GM20431 (cell line): ENCODE data around the gene ABCG2.
"Not testable (repeated sequence)": the region's sequence is repeated elsewhere in the genome, so short reads cannot be mapped to it uniquely, and the experiment has no call there.

ENCODE experiments used
- in situ Hi-C: fragments of 300-500 bp; cut with MseI, MboI; formaldehyde crosslinking; loops from one replicate; pipeline ENCODE4 v1.15.0; 2020; ENCODE audit warnings: low sequenced_read_pairs; ENCODE audit not compliant: unreplicated experiment

The ABCG2 gene

DNA sequence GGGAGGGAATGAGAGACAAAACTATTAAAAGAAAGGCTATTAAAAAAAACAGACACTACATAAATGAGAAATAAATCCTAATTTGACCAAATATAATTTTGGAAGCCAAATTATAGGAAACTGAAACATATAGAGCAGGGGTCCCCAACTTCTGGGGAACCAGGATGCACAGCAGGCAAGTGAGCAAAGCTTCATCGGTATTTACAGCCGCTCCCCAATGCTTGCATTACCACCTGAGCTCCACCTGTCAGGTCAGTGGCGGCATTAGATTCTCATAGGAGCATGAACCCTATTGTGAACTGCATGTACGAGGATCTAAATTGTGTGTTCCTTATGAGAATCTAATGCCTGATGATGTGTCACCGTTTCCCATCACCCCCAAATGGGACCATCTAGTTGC, 28.4 kb downstream of the ABCG2 start:
- in situ Hi-C loops = no loop called here

DNA sequence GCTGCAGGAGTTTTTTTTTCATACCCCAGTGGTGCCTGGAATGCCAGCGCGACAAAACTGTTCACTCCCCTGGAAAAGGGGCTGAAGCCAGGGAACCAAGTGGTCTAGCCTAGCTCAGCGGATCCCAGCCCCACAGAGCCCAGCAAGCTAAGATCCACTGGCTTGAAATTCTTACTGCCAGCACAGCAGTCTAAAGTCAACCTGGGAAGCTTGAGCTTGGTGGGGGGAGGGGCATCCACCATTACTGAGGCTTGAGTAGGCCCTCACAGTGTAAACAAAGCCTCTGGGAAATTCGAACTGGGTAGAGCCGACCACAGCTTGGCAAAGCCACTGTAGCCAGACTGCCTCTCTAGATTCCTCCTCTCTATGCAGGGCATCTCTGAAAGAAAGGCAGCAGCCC, 36.2 kb downstream of the ABCG2 start:
- in situ Hi-C loops = not testable (repeated sequence)

DNA sequence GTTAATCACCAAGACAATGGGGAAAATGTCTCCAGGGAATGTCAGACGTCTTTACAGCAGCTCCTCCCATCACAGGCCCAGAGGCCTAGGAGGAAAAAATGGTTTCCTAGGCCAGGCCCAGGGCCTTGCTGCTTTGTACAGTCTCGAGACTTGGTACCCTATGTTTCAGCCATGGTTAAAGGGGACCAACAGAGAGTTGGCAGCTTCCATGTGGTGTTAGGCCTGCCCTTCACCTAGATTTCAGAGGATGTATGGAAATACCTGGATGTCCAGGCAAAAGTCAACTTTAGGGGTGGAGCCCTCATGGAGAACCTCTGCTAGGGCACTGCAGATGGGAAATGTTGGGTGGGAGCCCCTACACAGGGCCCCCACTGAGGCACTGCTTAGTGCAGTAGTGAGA, 38.5 kb downstream of the ABCG2 start:
- in situ Hi-C loops = no loop called here

DNA sequence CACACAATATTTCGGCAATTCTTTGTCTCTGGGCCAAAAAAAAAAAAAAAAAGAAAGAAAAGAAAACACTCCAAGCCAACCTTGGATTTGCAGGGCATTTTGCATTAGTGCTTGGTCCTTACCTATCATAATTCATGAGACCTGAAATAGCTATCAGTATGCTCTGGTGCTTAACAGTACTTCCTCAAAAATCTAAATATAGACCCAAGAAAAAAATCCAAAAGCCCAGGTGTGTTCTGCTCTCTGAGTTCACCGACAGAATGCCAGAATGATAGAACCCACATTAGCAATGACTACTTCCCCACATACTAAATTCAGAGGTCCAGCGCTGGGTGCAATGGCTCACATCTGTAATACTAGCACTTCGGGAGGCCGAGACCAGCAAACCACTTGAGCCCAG, 42.9 kb downstream of the ABCG2 start:
- in situ Hi-C loops = no loop called here

DNA sequence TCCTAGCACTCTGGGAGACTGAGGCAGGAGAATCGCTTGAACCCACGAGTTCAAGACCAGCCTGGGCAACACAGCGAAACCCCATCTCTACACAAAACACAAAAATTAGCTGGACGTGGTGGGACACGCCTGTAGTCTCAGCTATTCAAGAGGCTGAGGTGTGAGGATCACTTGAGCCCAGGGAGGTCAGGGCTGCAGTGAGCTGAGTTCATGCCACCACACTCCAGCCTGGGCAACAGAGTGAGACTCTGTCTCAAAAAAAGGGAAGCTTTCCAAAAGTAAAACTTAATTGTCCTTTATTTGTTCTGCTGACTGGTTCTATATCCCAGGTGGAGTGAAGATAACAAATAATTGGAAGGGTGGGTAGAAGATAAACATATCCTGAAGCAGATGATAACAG, 45.6 kb downstream of the ABCG2 start:
- in situ Hi-C loops = no loop called here

DNA sequence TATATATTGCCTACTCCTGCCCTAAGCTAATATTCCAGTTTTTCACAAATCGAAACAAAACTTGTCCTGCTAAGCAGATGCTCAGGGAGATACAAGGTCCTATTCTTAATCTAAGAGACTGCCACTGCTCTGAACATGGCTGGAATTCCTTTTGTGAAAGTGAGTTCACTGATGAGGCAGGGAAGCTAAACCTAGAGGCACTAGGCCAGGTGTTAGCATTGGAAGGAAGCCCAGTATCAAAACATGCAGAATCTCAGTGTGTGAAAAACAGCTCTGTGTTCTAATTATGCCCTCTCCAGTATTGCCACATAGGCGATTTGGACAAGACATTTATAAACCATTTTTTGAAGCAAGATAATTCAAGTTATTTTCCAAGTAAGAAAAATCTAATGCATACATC, 47.6 kb downstream of the ABCG2 start:
- in situ Hi-C loops = no loop called here

DNA sequence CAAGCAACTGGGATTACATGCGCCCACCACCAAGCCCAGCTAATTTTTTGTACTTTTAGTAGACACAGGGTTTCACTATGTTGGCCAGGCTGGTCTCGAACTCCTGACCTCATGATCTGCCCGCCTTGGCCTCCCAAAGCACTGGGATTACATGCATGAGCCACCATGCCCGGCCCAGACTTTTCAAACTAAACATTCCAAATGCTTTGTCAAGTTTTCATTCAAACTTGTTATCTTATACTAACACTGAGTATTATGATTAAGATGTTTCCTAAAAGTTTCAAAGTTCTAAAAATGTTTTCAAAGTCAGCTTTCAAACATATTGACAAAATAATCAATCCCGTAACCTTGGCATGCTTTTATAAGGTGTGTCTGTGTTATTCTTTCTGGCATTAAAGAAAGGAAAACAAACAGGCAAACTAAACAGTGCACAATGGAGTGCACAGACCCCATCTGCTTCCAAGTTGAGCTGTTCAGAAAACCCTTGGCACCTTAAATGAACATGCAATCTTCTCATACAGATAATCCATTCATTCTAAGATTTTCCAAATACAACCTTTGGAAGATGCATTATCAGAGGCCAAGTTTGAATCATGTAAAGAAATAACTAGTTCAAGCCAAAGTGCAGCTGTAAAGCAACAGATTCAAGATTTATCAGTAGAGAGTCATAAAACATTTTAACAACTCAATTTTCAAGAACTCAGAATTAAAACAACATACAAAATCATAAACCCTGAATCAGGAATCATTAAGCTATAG, 49.1 kb downstream of the ABCG2 start:
- in situ Hi-C loops = no loop called here

DNA sequence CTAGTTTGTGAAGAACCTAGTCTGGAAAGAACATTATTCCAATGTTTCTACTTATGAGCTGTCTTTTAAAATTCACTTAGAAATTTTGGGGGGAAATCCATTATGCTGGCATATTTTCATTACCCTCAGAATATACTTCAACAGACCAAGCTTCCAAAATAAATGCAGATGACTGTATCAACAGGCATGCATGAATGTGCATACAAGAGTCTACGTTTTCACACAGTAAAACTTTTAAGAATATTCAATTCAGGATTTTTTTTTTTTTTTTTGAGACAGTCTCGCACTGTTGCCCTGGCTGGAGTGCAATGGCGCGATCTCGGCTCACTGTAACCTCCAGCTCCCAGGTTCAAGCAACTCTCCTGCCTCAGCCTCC, 49.7 kb downstream of the ABCG2 start:
- in situ Hi-C loops = no loop called here

DNA sequence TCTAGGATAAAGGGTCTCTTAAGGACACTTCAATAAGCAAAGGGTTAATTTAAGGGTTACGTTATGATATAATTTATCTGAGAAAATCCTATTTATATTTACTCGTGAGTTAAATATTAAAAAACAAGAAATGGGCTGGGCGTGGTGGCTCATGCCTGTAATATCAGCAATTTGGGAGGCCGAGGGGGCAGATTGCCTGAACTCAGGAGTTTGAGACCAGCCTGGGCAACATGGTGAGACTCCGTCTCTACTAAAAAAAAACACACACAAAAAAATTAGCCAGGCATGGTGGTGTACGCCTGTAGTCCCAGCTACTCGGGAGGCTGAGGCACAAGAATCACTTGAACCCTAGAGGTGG, 50.4 kb downstream of the ABCG2 start:
- in situ Hi-C loops = not testable (repeated sequence)

DNA sequence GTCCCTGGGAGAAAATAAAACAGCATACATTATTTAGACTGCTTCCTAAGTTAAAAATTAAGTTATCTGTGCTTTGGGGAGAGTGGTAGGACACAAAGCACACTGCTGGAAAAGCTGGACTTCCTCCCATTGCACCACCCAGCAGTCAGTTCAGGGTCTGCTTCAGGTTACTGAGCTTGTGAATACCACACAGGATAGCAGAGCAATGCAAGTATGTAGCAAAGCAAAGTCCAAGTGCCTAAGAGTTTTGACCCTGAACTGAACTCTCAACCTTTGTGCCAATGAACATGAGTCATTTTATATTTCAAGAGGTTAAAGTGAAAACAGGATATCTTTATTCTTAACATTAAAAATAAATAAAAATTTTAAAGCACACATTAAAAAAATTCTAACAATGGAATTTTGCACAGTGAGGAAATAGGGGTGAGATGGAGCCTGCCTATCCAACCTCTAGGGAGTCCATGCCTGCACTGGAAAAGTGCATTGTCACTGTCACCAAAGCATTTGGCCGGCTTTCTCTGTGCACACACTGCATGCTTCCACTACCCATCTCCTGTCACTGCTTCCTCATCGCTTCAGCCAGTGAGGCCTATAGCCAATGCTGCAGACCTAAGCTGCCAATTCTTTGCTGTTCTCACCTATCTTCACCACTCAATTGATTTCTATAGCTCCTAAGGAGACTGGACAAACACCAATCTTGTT, 50.9 kb downstream of the ABCG2 start:
- in situ Hi-C loops = no loop called here

DNA sequence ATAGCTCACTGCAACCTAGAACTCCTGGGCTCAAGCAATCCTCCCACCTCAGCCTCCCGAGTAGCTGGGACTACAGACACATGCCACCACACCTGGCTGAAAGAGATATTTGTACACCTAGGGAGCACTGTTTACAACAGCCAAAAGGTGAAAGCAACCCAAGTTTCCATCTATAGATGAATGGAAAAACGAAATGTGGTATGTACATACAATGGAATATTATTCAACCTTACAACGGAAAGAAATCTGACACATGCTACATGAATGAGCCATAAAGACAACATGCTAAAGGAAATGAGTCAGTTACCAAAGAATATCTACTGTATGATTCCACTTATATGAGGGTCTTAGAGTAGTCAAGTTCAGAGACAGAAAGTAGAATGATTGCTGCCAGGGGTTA, 52.2 kb downstream of the ABCG2 start:
- in situ Hi-C loops = no loop called here

DNA sequence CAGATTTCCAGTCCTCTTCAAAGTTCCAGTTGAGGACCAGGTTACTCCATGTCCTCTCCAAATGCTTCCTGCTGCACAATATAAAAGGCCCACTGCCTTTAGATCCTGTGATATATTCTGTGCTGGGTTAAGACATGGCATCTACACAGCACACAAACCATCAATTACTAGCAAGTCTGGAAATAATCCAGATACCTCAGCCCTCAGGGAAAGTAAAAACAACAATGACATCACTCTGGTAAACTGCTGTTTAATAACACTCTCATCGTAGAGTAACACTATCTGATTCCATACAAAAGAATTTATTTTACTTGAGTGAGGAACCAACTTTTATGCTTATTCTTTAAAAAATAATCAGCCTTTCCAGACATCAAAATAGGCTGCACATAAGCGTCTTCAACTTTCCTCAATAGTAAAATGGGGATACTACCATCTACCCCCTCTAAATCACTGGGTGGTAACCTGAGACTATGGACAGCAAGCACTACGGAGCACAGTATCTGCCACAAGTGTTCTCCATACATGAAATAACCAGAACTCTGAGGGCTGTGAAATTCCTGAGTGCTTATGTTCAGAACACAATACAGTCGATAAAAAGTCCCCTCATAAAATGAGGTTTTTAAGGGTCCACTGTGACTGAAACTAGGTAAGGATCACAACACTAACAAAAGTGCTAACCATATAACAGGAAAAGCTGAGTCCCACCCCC, 53.4 kb downstream of the ABCG2 start:
- in situ Hi-C loops = no loop called here

DNA sequence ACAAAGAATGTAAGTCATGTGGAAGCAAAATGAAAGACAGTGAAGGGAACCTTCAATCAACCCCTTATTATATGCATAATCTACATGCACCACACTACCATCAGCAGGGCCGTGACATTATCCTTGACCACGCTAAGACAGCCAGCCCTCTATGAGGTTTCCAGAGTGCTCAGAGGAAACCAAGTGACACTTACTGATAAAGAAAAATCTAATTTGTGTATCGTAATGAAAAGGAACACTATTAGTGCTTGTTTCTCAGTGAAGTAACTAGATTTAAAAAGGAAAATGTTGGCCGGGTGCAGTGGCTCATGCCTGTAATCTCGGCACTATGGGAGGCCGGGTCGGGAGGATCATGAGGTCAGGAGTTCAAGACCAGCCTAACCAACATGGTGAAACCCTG, 56.4 kb downstream of the ABCG2 start:
- in situ Hi-C loops = no loop called here

DNA sequence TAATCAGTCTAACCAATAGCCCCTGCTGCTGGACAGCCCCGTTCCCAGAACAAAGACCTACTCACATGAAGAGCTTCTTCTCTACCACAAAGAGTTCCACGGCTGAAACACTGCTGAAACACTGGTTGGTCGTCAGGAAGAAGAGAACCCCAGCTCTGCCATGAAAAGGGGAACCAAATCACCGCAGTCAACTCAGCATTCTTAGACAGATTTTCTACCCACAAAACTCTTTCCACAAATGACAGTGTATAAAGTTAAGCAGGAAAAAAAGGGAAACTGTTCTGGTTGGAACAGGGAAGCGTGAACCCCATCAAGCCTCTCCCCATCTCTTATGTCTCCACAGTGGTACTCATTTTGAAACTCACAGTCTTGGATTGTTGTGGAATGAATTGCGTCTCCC, 57.3 kb downstream of the ABCG2 start:
- in situ Hi-C loops = no loop called here

DNA sequence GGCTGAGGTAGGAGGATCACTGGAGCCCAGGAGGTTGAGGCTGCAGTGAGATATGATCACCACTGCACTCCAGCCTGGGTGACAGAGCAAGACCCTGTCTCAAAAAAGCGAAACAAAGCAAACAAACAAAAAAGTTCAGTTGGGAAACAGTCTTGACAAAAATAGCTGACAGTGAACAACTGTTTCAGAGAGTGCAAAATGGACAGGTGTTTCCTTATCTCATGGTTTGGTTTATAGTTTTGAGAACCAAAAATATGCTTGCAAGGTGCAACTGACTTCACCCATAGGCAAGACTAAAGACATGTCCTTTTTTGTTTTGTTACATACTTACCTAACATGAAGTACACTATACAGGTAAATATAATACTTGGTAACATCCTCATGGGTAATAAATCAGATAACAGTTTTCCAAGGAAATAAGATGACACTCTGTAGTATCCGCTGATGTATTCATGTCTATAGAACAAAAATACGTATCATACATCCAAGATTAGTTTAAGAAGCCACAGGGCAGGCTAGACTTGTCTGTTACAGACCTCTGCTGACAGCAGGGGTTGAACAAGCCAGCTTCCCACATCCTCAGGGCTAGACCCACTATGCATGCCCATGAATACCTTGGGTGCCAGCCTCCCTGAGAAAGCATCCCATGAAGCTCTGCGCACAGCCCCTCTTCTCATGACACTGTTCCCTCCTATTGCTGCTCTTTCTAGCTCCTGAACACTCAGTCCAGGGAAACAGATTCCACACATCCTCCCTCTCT, 59.3 kb downstream of the ABCG2 start:
- in situ Hi-C loops = no loop called here

DNA sequence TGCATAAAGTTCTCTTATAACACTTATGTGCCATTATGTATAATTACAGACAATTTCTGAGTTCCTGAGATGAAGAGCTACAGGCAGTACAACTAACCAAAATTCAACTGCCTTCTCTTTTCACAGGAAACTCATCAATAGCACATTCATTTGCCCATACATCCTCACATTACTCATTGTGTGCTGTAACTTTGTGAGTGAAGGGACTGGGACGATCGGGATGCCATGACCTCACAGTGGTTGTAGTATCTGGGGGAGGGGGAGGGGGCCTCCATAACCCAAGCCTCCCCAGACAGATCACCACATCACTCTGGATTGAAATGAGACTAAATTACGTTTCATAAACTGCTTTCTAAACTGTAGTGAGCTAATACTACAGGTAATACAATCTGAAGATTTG, 60.7 kb downstream of the ABCG2 start:
- in situ Hi-C loops = no loop called here

DNA sequence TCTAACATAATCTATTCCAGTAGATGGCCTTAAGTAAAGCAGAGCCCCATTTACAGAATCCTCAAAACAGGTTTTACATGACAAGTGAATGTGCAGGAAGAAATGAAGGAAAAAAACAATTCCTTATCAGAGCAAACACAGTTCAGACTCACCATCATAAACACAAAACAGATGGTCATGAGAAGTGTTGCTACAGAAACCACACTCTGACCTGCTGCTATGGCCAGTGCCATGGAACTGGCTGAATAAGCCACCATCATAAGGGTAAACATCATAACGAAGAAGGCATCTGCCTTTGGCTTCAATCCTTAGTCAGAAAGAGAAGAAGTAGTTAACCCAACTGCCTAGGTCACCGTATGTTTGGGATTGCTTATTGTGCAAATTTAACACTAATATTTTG, 61.1 kb downstream of the ABCG2 start:
- in situ Hi-C loops = no loop called here

DNA sequence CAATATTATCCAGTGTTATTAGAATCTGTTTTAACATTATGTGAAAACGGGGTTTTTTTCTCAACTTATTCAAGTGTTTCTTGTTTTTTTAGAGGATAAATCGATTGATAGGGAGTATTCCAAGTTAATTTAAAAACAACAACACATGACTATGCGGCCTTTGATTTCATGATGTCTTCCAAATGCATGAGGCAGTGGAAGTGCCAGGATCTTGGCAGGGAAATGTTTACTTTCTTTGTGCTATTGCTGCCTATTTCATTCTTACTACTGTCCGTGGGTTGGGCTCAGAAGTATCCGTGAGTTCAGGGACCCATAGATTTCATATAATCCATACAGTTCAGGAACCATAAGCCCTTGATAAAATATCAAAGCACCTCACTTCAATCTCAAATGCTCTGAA, 64.6 kb downstream of the ABCG2 start:
- in situ Hi-C loops = no loop called here

DNA sequence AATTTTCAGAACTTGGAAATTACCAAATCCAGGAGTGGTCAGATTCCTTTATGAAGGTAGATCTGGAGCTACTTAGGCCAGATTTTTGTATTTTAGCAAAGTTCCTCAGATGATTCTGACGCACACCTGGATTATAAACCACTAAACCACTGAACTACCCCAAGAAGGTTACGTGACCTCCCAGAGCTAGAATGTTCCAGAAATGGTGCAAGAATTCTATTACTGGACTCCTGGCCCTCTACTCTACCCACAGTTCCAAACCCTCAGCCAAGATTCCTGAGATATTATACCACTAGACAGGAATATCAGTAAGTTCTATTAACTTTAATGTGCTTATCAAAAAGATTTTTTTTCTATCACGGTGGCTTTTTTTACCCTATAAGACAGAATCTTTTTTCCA, 67.1 kb downstream of the ABCG2 start:
- in situ Hi-C loops = no loop called here

DNA sequence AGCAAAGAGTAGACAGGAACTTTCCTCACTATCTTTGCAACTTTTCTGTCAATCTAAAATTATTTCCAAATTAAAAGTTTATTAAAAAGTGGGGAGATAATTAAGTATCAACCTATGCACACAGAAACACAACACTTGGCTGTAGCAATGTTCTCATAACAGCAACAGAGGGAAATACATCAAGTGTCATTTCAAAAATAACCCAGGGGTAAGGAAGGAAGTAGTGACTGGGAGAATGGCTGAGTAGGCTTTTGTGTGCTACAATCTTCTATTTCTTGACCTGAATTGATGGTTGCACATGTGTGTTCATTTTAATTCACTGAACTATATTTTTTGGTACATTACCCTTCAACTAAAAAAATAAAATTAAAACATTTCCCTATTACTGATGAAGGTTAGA, 67.5 kb downstream of the ABCG2 start:
- in situ Hi-C loops = no loop called here

DNA sequence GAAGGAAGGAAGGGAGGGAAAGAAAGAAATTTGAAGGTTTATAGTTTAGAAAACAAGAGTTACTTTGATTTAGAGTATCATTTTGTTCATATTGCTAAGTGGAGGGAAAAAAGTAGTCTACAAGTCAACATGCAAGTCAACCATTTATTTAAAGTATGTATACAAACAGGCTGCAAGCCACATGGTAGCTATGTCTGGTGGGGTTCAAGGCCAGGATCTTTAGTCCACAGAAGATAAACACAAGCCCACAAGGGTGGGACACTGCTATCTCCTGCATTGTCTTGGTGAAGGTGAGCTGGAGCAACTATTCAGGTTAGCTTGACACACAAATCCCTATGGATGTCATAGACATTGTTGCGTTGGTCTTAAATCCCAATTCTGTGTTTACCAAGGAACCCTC, 71.4 kb downstream of the ABCG2 start:
- in situ Hi-C loops = no loop called here
